ENCODE data around the gene SLC4A3. TPM values are rescaled to one million over a fixed set of nuclear protein-coding genes. Genes with fewer than 3 reads are reported as not detected.

SLC4A3 gene
- total RNA-seq, 4 donors from 2014 or later = 5.2 to 15.8 (median 8.6) TPM

GRCh38 chr2:219658874-219659273 lies 31.4 kb downstream of the SLC4A3 start:
- TF ChIP-seq CTCF (IDR thresholded peaks at IDR 0.05) = no peak
- no peak for ATAC-seq (ENCODE audit: low FRiP score)
- no peak for DNase-seq (ENCODE audit: low spot score)

- DNase-seq (ENCODE audit: low spot score) = no peak
- TF ChIP-seq CTCF (IDR thresholded peaks at IDR 0.05) = no peak
- ATAC-seq (ENCODE audit: low FRiP score) = no peak
Measured at GRCh38 chr2:219661197-219661954, 33.9 kb downstream of the SLC4A3 start.

- ATAC-seq (ENCODE audit: low FRiP score) = no peak
Measured at GRCh38 chr2:219661955-219662395, 34.5 kb downstream of the SLC4A3 start.

GRCh38 chr2:219662566-219662965 lies 35.1 kb downstream of the SLC4A3 start:
- TF ChIP-seq CTCF (IDR thresholded peaks at IDR 0.05) = no peak
- DNase-seq (ENCODE audit: low spot score) = no peak

More at GRCh38 chr2:219661955-219662395, 34.5 kb downstream of the SLC4A3 start:
- DNase-seq (ENCODE audit: low spot score) = no peak
- TF ChIP-seq CTCF (IDR thresholded peaks at IDR 0.05) = no peak

GRCh38 chr2:219663116-219663762 lies 35.8 kb downstream of the SLC4A3 start:
- ATAC-seq (ENCODE audit: low FRiP score) (no peak), DNase-seq (ENCODE audit: low spot score) (no peak)
- no peak for TF ChIP-seq CTCF (IDR thresholded peaks at IDR 0.05)

More at GRCh38 chr2:219662566-219662965, 35.1 kb downstream of the SLC4A3 start:
- ATAC-seq (ENCODE audit: low FRiP score) = no peak

GRCh38 chr2:219664041-219664440 lies 36.6 kb downstream of the SLC4A3 start:
- no peak for ATAC-seq (ENCODE audit: low FRiP score)
- no peak for TF ChIP-seq CTCF (IDR thresholded peaks at IDR 0.05)
- DNase-seq (ENCODE audit: low spot score) = no peak
